NCI-H2196 (cell line): ENCODE data around the gene FAM168A.

Source experiments
- DNase-seq: peaks from one replicate; lab custom pipeline; 2025; ENCODE audit not compliant: unreplicated experiment; lab: John Stamatoyannopoulos, UW

The FAM168A gene

GRCh38 chr11:73430326-73430725, 167.6 kb downstream of the FAM168A start:
- DNase-seq, result no peak

GRCh38 chr11:73429121-73429750, 168.7 kb downstream of the FAM168A start:
- no peak for DNase-seq

- no peak for DNase-seq
These were observed 169.2 kb downstream of the FAM168A start for GRCh38 chr11:73428699-73429098.

- DNase-seq, result no peak
These were observed 169.7 kb downstream of the FAM168A start for GRCh38 chr11:73428227-73428626.

- no peak for DNase-seq
These were observed 171.6 kb downstream of the FAM168A start for GRCh38 chr11:73426219-73426850.

- no peak for DNase-seq
These were observed 172.8 kb downstream of the FAM168A start for GRCh38 chr11:73425108-73425507.

GRCh38 chr11:73423506-73423905, 174.4 kb downstream of the FAM168A start:
- no peak for DNase-seq

- DNase-seq, result no peak
These were observed 175.0 kb downstream of the FAM168A start for GRCh38 chr11:73422886-73423285.

GRCh38 chr11:73420136-73420535, 177.8 kb downstream of the FAM168A start:
- no peak for DNase-seq

- no peak for DNase-seq
These were observed 181.1 kb downstream of the FAM168A start for GRCh38 chr11:73416786-73417185.

- DNase-seq, result no peak
These were observed 181.9 kb downstream of the FAM168A start for GRCh38 chr11:73415854-73416615.

- no peak for DNase-seq
These were observed 182.8 kb downstream of the FAM168A start for GRCh38 chr11:73414977-73415651.

GRCh38 chr11:73413256-73413655, 184.7 kb downstream of the FAM168A start:
- DNase-seq, result no peak

GRCh38 chr11:73412308-73412707, 185.6 kb downstream of the FAM168A start:
- DNase-seq, result no peak

GRCh38 chr11:73411031-73411430, 186.9 kb downstream of the FAM168A start:
- no peak for DNase-seq

- no peak for DNase-seq
These were observed 187.3 kb downstream of the FAM168A start for GRCh38 chr11:73410627-73411026.

GRCh38 chr11:73409431-73409830, 188.5 kb downstream of the FAM168A start:
- no peak for DNase-seq

- no peak for DNase-seq
These were observed 191.3 kb downstream of the FAM168A start for GRCh38 chr11:73406619-73407018.

- DNase-seq, result no peak
These were observed 191.8 kb downstream of the FAM168A start for GRCh38 chr11:73406131-73406530.

GRCh38 chr11:73405146-73405510, 192.8 kb downstream of the FAM168A start:
- no peak for DNase-seq

- DNase-seq, result no peak
These were observed 193.3 kb downstream of the FAM168A start for GRCh38 chr11:73404506-73405145.
